Breast epithelium (tissue), 4 donors: ENCODE results near the gene TNKS1BP1. TPM values are rescaled to one million over a fixed set of nuclear protein-coding genes. Genes with fewer than 3 reads are reported as not detected.

Experiments
- DNase-seq, 2 donors: peaks; one replicate each; pipeline ENCODE4 v3.0.0-alpha.2; 2019; ENCODE audit warnings: low spot score in 2 of 2
- H3K27ac ChIP-seq, 2 donors: fragments of 200-600 bp; sonication (generic) in 1 of 2; one replicate each; pipeline ENCODE4 v1.5.1; 2016 to 2019; ENCODE audit warnings: mild to moderate bottlenecking in 1 of 2
- H3K27me3 ChIP-seq, 2 donors: fragments of 200-600 bp; sonication (generic) in 1 of 2; one replicate each; pipeline versions ENCODE4 v1.5.1 to v1.6.0; 2017 to 2019; ENCODE audit warnings: control low read depth in 1 of 2, mild to moderate bottlenecking in 1 of 2
- H3K36me3 ChIP-seq: fragments of 200-600 bp; one replicate; pipeline ENCODE4 v1.5.1; 2019
- H3K4me1 ChIP-seq, 2 donors: fragments of 200-600 bp; sonication (generic); one replicate each; pipeline ENCODE4 v1.5.1; 2016 to 2019; ENCODE audit warnings: control low read depth in 1 of 2
- H3K4me3 ChIP-seq, 3 donors: fragments of 200-600 bp; sonication (generic); 1 replicate in 2 of 3; 2 replicates in 1 of 3; pipeline ENCODE4 v1.5.1; 2016 to 2019; ENCODE audit warnings: mild to moderate bottlenecking in 3 of 3, moderate library complexity in 2 of 3
- H3K9me3 ChIP-seq, 2 donors: fragments of 200-600 bp; sonication (generic) in 1 of 2; one replicate each; pipeline ENCODE4 v1.5.1; 2016 to 2019; ENCODE audit warnings: control low read depth in 1 of 2
- CTCF ChIP-seq, 3 donors: fragments of 450-650 bp; IDR thresholded peaks; one replicate each; pipeline ENCODE4 v1.5.1; 2016 to 2017; ENCODE audit warnings: antibody characterized with exemption in 3 of 3, mild to moderate bottlenecking in 3 of 3, moderate library complexity in 3 of 3
- POLR2A ChIP-seq: fragments of 450-650 bp; IDR thresholded peaks from one replicate; pipeline ENCODE4 v1.6.1; 2016; ENCODE audit warnings: antibody characterized with exemption, mild to moderate bottlenecking, moderate library complexity
- POLR2AphosphoS5 ChIP-seq, 3 donors: sonication (generic); formaldehyde crosslinking; IDR thresholded peaks; one replicate each; pipeline ENCODE4 v1.6.1; 2017; ENCODE audit warnings: antibody characterized with exemption in 3 of 3
- intact Hi-C: fragments of 100-400 bp; cut with DNase I; formaldehyde crosslinking; loops from one replicate; pipeline ENCODE4 v1.15.1; 2023; ENCODE audit warnings: low total_unique reads
- total RNA-seq, 3 donors: library from RNA; depleted of rRNA; stranded (reverse); fragments of >200 nt; gene quantifications; one replicate each; pipeline ENCODE4 v1.1.0, GENCODE V29; 2016

The TNKS1BP1 gene
- total RNA-seq, 3 donors from 2014 or later, result 79.3 to 111 (median 82.7) TPM

- no peaks in the 10 kb centered on the region for H3K36me3 ChIP-seq
- H3K4me3 ChIP-seq, result no peak overlapping the region
- H3K27me3 ChIP-seq, result no peaks in the 10 kb centered on the region
- intact Hi-C loops, result no loop called here
- peaks cover 0 to 3% of the 10 kb centered on the region in 2 donors for H3K9me3 ChIP-seq
- no peak for DNase-seq
- H3K27ac ChIP-seq, result no peak overlapping the region
- no peak for TF ChIP-seq POLR2AphosphoS5 (IDR thresholded peaks at IDR 0.05)
- TF ChIP-seq CTCF (IDR thresholded peaks at IDR 0.05), result no peak
- no peak for TF ChIP-seq POLR2A
- H3K4me1 ChIP-seq, result peaks cover 0 to 8% of the 10 kb centered on the region in 2 donors
These were observed 73.2 kb downstream of the TNKS1BP1 start for GRCh38 chr11:57251491-57252104.

DNA sequence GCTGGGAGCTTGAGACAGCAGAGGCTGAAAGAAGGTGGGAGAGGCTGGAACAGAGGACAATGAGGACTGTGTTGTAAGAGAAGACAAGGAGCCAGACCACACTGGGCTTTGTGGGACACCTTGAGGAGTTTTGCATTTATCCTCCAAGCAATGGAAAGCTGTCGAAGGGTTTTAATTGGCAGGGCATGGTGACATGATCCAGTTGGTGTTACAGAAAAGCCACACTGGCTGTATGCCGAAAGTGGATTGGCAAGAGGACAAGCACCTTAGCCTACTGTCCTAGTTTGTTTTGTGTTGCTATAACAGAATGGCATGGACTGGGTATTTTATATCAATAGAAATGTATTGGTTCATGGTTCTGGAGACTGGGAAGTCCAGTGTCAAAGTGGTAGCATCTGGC is 73.7 kb downstream of the TNKS1BP1 start:
- H3K4me1 ChIP-seq, result peaks cover 0 to 8% of the 10 kb centered on the region in 2 donors
- intact Hi-C loops, result no loop called here

More for the DNA sequence above, 73.7 kb downstream of the TNKS1BP1 start:
- no peaks in the 10 kb centered on the region for H3K9me3 ChIP-seq
- no peak overlapping the region for H3K4me3 ChIP-seq
- H3K27me3 ChIP-seq, result no peaks in the 10 kb centered on the region
- H3K36me3 ChIP-seq, result no peaks in the 10 kb centered on the region
- no peak overlapping the region for H3K27ac ChIP-seq
- no peak for TF ChIP-seq POLR2A
- TF ChIP-seq POLR2AphosphoS5 (IDR thresholded peaks at IDR 0.05), result no peak
- TF ChIP-seq CTCF (IDR thresholded peaks at IDR 0.05), result no peak
- peak in 1 of 2 donors; percentile 59 for DNase-seq

Other genes with a start within 250 kb of the TNKS1BP1 start
- not detected for gene LRRC55, start 143.0 kb downstream of the TNKS1BP1 start, total RNA-seq
- 1 to 10 TPM in 1 of 3 donors, under 1 TPM in 2; 0.44 to 3.3 (median 0.80) TPM for gene APLNR, start 87.7 kb downstream of the TNKS1BP1 start, total RNA-seq
- 10 to 100 TPM; 60.0 to 83.9 (median 76.5) TPM for gene SSRP1, start 10.9 kb upstream of the TNKS1BP1 start, total RNA-seq
- gene P2RX3, start 13.4 kb upstream of the TNKS1BP1 start, total RNA-seq, result not detected
- gene PRG3, start 56.2 kb upstream of the TNKS1BP1 start, total RNA-seq, result not detected
- gene PRG2, start 65.7 kb upstream of the TNKS1BP1 start, total RNA-seq, result 1 to 10 TPM in 1 of 3 donors, not detected in 2; 1.1 TPM
- 100 to 1,000 TPM; 104 to 130 (median 105) TPM for gene SLC43A3, start 102.2 kb upstream of the TNKS1BP1 start, total RNA-seq
- 1 to 10 TPM in 2 of 3 donors, under 1 TPM in 1; 0.32 to 2.3 (median 1.8) TPM for gene RTN4RL2, start 135.6 kb upstream of the TNKS1BP1 start, total RNA-seq
- gene SLC43A1, start 190.8 kb upstream of the TNKS1BP1 start, total RNA-seq, result 10 to 100 TPM; 12.0 to 23.4 (median 13.4) TPM
- gene TIMM10, start 205.8 kb upstream of the TNKS1BP1 start, total RNA-seq, result 10 to 100 TPM; 37.2 to 56.4 (median 45.9) TPM
- not detected for gene SMTNL1, start 212.6 kb upstream of the TNKS1BP1 start, total RNA-seq
- gene UBE2L6, start 242.7 kb upstream of the TNKS1BP1 start, total RNA-seq, result 10 to 100 TPM; 25.9 to 66.2 (median 48.1) TPM